ENCODE data around the gene ADARB2.
"Not testable (repeated sequence)": the region's sequence is repeated elsewhere in the genome, so short reads cannot be mapped to it uniquely, and the experiment has no call there.

ADARB2 gene

GRCh38 chr10:1401071-1401965 is 336.0 kb downstream of the ADARB2 start:
- DNase-seq, result peak in 1 of 2 experiments; percentile 5

GRCh38 chr10:1400101-1401070 is 336.9 kb downstream of the ADARB2 start:
- peak in 1 of 2 experiments; percentile 1 for DNase-seq

GRCh38 chr10:1399431-1400100 is 337.8 kb downstream of the ADARB2 start:
- no peak for DNase-seq

GRCh38 chr10:1398626-1399410 is 338.5 kb downstream of the ADARB2 start:
- no peak for DNase-seq

GRCh38 chr10:1398116-1398515 is 339.2 kb downstream of the ADARB2 start:
- not testable (repeated sequence) for DNase-seq

GRCh38 chr10:1396297-1396635 is 341.1 kb downstream of the ADARB2 start:
- no peak for DNase-seq

GRCh38 chr10:1395481-1396296 is 341.6 kb downstream of the ADARB2 start:
- DNase-seq, result no peak

GRCh38 chr10:1395025-1395480 is 342.3 kb downstream of the ADARB2 start:
- DNase-seq, result no peak

- peak in 1 of 2 experiments; percentile 6 for DNase-seq
Observed at GRCh38 chr10:1394155-1394912, 343.0 kb downstream of the ADARB2 start.

GRCh38 chr10:1393481-1393880 is 343.8 kb downstream of the ADARB2 start:
- no peak for DNase-seq

- DNase-seq, result no peak
Observed at GRCh38 chr10:1392127-1392526, 345.2 kb downstream of the ADARB2 start.

GRCh38 chr10:1390200-1390599 is 347.1 kb downstream of the ADARB2 start:
- no peak for DNase-seq

- DNase-seq, result no peak
Observed at GRCh38 chr10:1384026-1384425, 353.3 kb downstream of the ADARB2 start.

GRCh38 chr10:1382711-1383110 is 354.6 kb downstream of the ADARB2 start:
- peak in 1 of 2 experiments; percentile 3 for DNase-seq

GRCh38 chr10:1381339-1381738 is 356.0 kb downstream of the ADARB2 start:
- no peak for DNase-seq

- peak; percentile 1 for DNase-seq
Observed at GRCh38 chr10:1380088-1380671, 357.1 kb downstream of the ADARB2 start.

GRCh38 chr10:1379601-1380000 is 357.7 kb downstream of the ADARB2 start:
- DNase-seq, result peak in 1 of 2 experiments; percentile 9

GRCh38 chr10:1378473-1378872 is 358.9 kb downstream of the ADARB2 start:
- no peak for DNase-seq

GRCh38 chr10:1377740-1378397 is 359.5 kb downstream of the ADARB2 start:
- peak in 1 of 2 experiments; percentile 4 for DNase-seq

All from activated T-cell treated with anti-CD3 and anti-CD28 coated beads, Interleukin-2, amount 50 U/mL, for 48 hours (primary cell).